ENCODE data around the gene KCNG2.

The KCNG2 gene

DNA sequence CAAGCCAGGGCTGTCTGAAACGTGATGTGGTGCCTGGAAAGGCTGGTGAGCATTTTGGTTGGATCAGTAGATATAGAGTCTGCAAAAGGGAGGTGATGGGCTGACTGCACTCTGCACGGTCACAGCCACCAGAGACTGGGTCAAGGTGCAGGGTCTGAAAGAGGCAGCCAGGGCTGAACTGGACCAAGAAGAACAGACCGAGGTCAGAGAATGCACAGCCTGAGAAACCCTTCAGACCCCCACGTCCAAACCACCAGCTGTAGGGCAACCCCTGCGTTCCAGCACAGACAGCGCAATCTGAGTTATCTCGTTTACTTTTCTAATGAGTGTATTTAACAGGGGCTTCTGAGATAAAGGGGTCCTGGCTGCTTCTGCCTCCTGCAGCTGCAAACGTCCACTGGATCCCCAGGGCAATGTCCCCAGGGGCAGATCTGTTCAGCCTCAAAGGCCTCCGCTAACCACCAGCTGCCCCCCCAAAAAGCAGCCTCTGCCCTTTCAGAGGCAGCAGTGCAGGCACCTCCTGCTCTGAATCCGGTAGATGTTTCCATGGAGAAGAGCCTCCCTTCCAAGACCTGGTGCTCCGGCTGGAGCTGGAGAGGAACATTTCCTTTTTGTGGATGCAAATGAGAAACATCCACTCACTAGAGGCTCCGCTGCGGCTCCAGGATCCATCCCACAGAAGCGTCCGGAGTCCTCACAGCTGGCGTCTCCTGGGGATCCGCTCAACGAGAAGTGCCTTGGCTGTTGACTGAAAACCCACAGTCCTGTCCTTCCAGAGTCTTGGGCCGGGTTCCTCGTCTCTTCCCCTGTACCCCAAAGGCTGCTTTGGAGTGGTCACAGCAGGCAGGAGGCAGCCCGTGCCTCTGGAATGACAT lies 970 bp upstream of the KCNG2 start:
- peaks cover 2% of the 10 kb centered on the region for H3K36me3 Mint-ChIP-seq
- no peak overlapping the region for H3K4me3 Mint-ChIP-seq
- no peaks in the 10 kb centered on the region for H3K9me3 Mint-ChIP-seq
- H3K27me3 Mint-ChIP-seq = peaks cover 79% of the 10 kb centered on the region
- H3K27ac Mint-ChIP-seq = no peak overlapping the region
- no peak for DNase-seq
- CTCF ChIA-PET = no interaction called here
- H3K4me1 Mint-ChIP-seq = peaks cover 11% of the 10 kb centered on the region

DNA sequence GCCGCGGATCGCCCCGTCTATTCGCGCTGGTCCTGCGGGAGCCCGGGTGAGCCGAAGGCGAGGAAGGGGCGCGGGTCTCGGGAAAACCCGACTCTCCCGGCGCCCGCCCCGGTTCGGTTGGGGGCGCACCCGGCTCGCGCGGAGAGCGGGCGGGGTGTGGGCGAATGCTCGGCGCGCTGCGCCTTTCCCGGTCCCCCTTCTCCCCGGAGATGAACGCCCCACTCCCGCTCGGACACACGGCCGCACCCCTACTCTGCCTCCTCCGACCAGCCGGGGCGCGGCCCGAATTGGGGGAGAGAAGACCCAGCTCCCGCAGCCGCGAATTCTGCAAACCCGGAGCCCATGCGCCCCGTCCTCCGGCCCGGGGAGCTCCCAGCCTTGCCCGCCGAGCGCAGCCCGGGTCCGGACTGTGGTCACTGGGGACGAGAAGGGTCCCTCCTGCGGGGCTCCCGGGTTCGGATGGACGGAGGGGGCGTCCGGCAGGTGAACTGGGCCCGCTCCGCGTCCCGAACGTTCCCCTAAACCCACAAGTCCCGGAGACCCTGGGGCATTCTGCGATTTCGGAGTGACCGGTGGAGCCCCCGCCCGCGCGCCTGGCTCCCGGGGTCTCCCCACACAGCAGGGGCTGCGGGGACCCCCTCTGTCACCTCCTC lies 734 bp downstream of the KCNG2 start:
- Mint-ChIP-seq H3K27me3 (peaks cover 76% of the 10 kb centered on the region), H3K27ac (no peak overlapping the region), H3K36me3 (peaks cover 2% of the 10 kb centered on the region), H3K9me3 (no peaks in the 10 kb centered on the region), H3K4me3 (no peak overlapping the region), H3K4me1 (peaks cover 11% of the 10 kb centered on the region)
- no peak for DNase-seq
- CTCF ChIA-PET = interaction anchor here (0.6 kb wide), 1 partner anchor 189 kb away, joined by 3 read pairs; no protein-coding TSS in a partner anchor

DNA sequence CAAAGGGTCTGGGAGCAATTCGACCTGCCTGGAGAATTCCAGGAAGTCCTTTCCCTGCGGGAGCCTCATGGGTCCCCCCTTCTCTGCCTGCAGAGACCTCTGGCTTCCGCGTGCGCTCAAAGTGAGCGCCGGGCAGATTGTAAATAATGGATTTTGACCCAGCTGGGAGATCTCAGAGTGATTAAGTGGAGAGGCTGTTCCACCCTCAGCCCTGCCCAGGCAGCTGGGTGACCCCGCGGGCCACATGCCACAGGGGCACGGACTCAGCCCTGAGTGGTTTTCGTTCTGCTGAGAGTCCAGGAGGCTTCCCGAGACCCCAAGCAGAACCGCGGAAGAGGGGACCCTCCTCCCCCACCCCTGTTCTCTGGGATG lies 1.2 kb downstream of the KCNG2 start:
- H3K4me3 Mint-ChIP-seq = no peak overlapping the region
- DNase-seq = no peak
- peaks cover 11% of the 10 kb centered on the region for H3K4me1 Mint-ChIP-seq
- peaks cover 2% of the 10 kb centered on the region for H3K36me3 Mint-ChIP-seq
- no peaks in the 10 kb centered on the region for H3K9me3 Mint-ChIP-seq
- peaks cover 81% of the 10 kb centered on the region for H3K27me3 Mint-ChIP-seq
- CTCF ChIA-PET = no interaction called here
- H3K27ac Mint-ChIP-seq = no peak overlapping the region

DNA sequence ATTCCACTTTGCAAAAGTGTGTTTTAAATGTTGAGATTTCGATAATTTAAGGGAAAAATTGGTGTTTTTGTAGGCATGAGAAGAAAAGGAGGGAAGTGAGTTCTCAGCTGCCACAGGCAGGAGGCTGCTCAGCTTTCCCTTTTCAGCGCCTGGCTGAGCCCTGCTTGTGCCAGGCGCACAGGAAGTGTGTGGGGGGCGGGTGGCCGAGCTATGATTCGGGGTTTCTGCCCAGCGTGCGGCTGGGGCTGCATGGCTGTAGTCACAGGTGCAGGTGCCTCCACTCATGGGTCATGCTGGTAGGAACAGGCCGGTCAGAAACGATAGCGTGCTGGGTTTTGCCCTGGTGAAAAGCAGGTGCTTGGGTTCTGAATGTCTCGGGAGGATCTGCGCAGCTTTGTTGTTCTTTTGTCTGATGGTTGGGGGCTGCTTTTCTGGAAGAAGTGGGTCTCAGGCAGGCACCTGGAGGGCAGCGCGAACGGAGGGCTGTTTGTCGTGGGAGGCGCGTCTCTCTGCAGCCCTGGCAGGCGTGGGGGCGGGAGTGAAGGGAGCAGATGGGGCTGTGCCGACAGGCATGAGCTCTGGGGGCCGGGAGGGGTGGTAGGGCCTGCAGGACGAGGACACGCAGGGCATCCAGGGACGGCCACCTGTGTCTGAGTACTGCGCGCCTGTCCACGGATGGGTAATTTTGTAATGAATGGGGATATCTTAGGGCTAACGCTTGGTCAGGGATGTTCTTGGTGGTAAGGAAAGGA lies 2.1 kb downstream of the KCNG2 start:
- CTCF ChIA-PET = no interaction called here
- no peak overlapping the region for H3K27ac Mint-ChIP-seq
- peaks cover 11% of the 10 kb centered on the region for H3K4me1 Mint-ChIP-seq
- H3K27me3 Mint-ChIP-seq = peaks cover 76% of the 10 kb centered on the region
- H3K36me3 Mint-ChIP-seq = peaks cover 2% of the 10 kb centered on the region
- DNase-seq = no peak
- no peak overlapping the region for H3K4me3 Mint-ChIP-seq
- H3K9me3 Mint-ChIP-seq = no peaks in the 10 kb centered on the region

DNA sequence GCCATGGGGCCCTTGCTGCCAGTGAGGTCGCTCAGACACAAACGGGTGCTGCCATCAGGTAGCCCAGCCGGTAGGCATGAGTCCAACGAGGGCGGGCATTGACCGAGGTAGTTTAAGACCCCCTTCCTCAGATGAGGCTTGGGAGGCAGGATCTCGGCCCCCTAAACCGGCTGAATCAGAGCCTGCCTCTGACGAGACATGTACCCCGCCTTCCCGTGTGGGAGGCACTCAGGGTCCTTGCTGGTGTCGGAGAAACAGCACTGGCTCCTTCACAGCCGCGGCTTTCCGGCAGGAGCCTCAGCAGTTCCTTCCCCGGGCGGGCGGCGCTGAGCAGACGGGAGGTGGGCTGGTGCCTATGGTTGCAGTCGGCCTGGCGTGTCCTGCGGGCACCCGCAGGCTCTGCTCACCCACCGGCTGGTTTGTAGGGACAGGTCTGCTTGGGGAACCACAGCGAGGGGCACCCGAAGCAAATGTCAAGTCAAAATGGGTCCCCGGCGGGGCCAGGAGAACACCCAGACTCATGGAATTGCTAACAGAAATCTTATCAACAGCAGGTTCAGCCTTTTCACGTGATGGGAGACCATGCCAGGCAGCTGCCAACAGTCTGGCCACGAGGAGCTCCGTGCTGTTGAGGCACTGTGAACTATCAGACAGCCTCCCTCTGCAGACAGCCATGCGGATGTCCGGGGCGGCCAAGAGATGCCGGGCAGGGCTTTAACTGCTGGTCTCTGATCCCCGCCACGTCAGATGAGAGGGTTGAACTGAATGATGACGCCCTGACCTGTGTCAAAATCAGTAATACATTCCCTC lies 2.8 kb downstream of the KCNG2 start:
- H3K27me3 Mint-ChIP-seq = peaks cover 69% of the 10 kb centered on the region
- H3K27ac Mint-ChIP-seq = no peak overlapping the region
- no peaks in the 10 kb centered on the region for H3K9me3 Mint-ChIP-seq
- CTCF ChIA-PET = no interaction called here
- peaks cover 2% of the 10 kb centered on the region for H3K36me3 Mint-ChIP-seq
- peaks cover 16% of the 10 kb centered on the region for H3K4me1 Mint-ChIP-seq
- no peak overlapping the region for H3K4me3 Mint-ChIP-seq
- DNase-seq = no peak

DNA sequence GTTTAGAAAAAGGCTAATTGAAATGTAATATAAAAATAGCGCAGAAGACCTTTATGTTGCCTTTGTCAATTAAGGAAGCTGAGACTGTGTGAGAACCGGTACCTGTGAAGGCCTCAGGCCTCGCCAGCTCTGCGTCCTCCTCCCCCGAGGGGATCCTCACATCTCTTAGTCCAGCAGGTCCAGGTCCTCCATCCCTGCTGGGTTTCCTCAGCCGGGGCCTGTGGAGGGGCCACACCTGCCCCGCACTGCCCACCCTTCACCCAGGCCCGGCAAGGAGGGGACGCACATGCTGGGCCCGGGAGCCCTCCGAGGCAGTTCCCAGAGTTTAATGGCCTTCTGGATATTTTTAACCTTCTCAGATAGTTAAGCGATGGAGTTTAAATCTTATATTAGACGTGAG lies 3.5 kb downstream of the KCNG2 start:
- CTCF ChIA-PET = no interaction called here
- Mint-ChIP-seq H3K4me3 (no peak overlapping the region), H3K9me3 (no peaks in the 10 kb centered on the region), H3K27ac (no peak overlapping the region), H3K27me3 (peaks cover 63% of the 10 kb centered on the region), H3K36me3 (peaks cover 2% of the 10 kb centered on the region), H3K4me1 (peaks cover 17% of the 10 kb centered on the region)
- DNase-seq = no peak

DNA sequence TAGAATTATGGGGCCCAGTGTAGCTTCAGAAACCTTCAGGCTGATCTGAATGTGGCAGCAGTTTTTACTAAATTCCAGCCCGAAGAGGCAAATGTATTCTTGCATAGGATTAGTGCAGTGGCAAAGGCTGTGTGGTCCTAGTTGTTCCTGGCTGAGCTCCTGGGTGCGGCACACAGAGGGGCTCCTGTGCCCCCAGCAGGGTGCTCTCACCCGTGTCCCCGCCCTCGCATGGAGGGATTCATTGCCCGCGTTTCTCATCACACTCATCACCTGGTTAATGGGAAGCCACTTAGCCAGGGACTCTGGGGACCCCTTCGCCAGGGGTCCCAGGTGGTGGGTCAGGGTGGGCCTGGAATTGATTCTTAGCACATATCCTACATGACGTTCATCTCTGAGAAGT lies 3.9 kb downstream of the KCNG2 start:
- H3K27ac Mint-ChIP-seq = no peak overlapping the region
- peaks cover 58% of the 10 kb centered on the region for H3K27me3 Mint-ChIP-seq
- CTCF ChIA-PET = no interaction called here
- no peak overlapping the region for H3K4me3 Mint-ChIP-seq
- peaks cover 2% of the 10 kb centered on the region for H3K36me3 Mint-ChIP-seq
- H3K4me1 Mint-ChIP-seq = peaks cover 17% of the 10 kb centered on the region
- no peak for DNase-seq
- H3K9me3 Mint-ChIP-seq = no peaks in the 10 kb centered on the region

DNA sequence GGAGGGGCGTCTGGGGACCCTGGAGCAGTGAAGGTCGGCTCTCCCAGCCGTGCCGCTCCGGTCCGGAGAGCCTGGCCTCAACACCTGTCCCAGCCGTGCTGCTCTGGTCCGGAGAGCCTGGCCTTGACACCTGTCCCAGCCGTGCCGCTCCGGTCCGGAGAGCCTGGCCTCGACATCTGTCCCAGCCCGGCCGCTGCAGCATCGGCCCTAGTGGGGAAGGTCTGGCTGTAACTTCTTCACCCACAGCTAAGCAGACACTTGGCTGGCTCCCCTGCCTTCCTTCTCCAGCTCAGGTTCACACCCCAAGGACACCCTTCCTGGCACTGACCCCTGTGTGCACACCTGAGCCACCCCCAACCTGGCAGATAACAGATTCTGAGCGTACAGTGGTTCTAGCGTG lies 4.6 kb downstream of the KCNG2 start:
- DNase-seq = no peak
- Mint-ChIP-seq H3K4me1 (peaks cover 15% of the 10 kb centered on the region), H3K36me3 (peaks cover 1% of the 10 kb centered on the region), H3K27ac (no peak overlapping the region), H3K27me3 (peaks cover 54% of the 10 kb centered on the region), H3K4me3 (no peak overlapping the region), H3K9me3 (no peaks in the 10 kb centered on the region)
- CTCF ChIA-PET = no interaction called here

DNA sequence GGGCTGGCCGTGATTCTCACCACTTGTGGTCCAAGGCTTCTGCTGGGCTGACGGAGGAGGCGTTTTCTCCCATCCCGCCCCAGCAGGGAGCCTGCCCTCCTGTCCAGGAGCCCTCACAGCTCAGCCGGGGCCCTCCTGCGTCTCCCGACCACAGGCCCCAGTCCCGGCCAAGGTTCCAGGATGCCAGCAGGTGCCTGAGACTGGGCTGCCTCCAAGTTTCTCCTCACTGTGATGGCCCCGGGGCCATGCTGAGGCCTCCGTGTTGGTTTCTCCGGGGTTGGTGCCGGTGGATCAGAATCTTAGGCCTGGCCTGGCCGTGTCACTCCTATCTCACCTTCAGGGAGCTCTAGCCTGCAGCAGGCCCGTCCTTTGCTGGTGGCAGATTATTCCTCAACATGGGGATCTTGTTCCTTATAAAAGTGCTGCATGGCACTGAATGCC lies 5.9 kb downstream of the KCNG2 start:
- peaks cover 48% of the 10 kb centered on the region for H3K27me3 Mint-ChIP-seq
- H3K36me3 Mint-ChIP-seq = no peaks in the 10 kb centered on the region
- H3K4me1 Mint-ChIP-seq = peaks cover 13% of the 10 kb centered on the region
- no peak for DNase-seq
- no peak overlapping the region for H3K4me3 Mint-ChIP-seq
- CTCF ChIA-PET = no interaction called here
- H3K27ac Mint-ChIP-seq = no peak overlapping the region
- no peaks in the 10 kb centered on the region for H3K9me3 Mint-ChIP-seq

DNA sequence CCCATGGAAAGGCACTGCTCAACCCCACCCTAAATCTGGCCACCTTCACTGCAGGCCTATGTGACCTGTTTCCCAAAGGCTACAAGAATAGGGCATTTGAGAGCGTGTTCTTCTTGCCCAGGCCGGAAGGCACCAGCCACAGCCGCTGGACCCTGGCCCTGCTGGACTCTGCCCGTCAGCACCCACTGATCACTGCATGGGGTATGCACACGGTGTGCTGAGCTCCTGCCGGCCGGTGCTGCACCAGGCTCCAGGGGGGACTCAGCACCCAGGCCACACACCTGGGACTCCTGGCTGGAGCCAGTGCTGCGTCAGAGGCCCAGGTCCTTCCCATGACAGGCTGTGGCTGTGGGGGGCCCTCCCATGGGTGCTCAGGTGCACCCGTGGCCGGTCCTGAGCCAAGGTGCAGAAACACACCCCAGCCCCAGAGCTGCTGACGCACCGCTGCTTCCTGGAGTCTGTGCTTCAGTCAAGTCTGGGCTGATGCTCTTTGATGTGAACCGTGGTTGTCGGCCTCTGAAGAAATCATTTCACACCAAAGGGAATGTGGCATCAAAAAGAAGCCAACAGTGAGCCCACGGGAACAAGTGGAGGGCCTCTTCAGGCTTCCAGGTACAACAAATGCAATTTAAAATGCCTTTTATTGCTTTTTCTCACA lies 6.5 kb downstream of the KCNG2 start:
- H3K4me1 Mint-ChIP-seq = peaks cover 13% of the 10 kb centered on the region
- CTCF ChIA-PET = no interaction called here
- no peak for DNase-seq
- H3K36me3 Mint-ChIP-seq = no peaks in the 10 kb centered on the region
- H3K9me3 Mint-ChIP-seq = no peaks in the 10 kb centered on the region
- H3K27me3 Mint-ChIP-seq = peaks cover 42% of the 10 kb centered on the region
- H3K27ac Mint-ChIP-seq = no peak overlapping the region
- no peak overlapping the region for H3K4me3 Mint-ChIP-seq

DNA sequence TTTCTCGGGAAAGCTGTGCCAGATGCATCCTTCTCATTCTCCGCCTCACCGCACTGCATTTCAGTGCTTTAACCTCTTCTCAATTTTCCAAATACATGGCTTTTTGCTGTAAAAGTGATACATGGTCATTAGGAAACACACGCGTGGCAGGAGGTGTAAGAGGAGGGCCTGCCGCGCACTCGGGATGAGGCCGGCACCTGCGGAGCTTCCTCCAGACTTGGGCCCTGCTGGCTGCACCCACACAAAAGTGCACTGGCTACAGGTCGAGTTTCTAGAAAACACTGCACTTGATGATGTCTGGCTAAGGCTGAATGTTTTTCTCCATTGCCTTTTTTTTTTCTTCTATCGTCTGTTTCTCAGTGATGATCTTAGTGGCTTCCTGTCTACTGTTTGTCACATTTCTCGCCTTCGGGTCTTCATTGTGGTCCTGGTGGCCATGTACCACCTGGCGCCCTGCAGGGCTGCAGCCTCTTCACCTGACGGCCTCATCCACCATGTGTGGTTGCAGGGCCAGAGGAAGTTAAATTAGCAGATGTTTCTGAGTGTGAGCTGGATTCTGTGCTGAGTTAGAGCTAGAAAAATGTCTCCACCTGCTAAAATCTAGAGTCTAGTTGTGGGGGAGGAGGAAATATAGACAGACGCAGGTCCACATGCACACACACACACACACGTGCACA lies 7.6 kb downstream of the KCNG2 start:
- Mint-ChIP-seq H3K36me3 (no peaks in the 10 kb centered on the region), H3K4me3 (no peak overlapping the region), H3K27ac (no peak overlapping the region), H3K27me3 (peaks cover 38% of the 10 kb centered on the region), H3K4me1 (peaks cover 6% of the 10 kb centered on the region), H3K9me3 (no peaks in the 10 kb centered on the region)
- no peak for DNase-seq
- CTCF ChIA-PET = no interaction called here

DNA sequence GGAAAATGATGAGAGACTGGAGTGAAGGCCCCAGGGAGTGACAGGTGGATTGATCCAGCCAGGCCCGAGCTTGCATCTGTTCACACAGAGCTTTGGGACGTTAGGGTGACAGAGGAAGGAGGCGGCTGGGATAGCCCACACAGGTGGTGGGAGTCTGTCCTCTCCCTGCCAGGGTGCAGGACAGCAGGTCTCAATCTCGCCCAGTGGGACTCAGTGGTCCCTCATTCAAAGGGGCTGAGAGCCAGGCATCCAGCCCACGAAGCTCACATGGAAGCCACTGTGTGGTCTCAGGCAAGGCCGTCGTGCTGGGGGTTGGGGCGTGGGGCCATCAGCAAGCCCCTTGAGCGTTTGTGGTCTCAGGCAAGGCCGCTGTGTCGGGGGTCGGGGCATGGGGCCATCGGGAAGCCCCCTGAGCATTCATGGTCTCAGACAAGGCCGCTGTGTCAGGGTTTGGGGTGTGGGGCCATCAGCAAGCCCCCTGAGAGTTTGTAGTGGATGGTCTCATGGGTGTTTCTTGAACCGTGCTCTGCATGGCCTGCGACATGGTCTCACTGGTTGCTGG lies 8.3 kb downstream of the KCNG2 start:
- H3K27me3 Mint-ChIP-seq = peaks cover 34% of the 10 kb centered on the region
- CTCF ChIA-PET = no interaction called here
- no peak for DNase-seq
- H3K4me3 Mint-ChIP-seq = no peak overlapping the region
- H3K27ac Mint-ChIP-seq = no peak overlapping the region
- H3K36me3 Mint-ChIP-seq = no peaks in the 10 kb centered on the region
- peaks cover 6% of the 10 kb centered on the region for H3K4me1 Mint-ChIP-seq
- no peaks in the 10 kb centered on the region for H3K9me3 Mint-ChIP-seq
